ENCODE results near the gene EMX2. TPM values are rescaled to one million over a fixed set of nuclear protein-coding genes. Genes with fewer than 3 reads are reported as not detected.

EMX2 gene
- polyA plus RNA-seq, 6 donors from 2014 or later = not detected

- Mint-ChIP-seq H3K36me3 (no peaks in the 10 kb centered on the region), H3K27ac (no peak overlapping the region), H3K9me3 (peaks cover 0 to 5% (median 0%) of the 10 kb centered on the region in 7 donors), H3K27me3 (peaks cover 58 to 84% (median 71%) of the 10 kb centered on the region in 3 donors), H3K4me3 (peak overlapping the region in 1 of 8 donors; percentile 61), H3K4me1 (peaks cover 18 to 40% (median 20%) of the 10 kb centered on the region in 3 donors)
- no peak for DNase-seq
- ATAC-seq (ENCODE audit: low read depth in 2 of 2) = no peak
Measured at GRCh38 chr10:117543225-117544003, 868 bp downstream of the EMX2 start.

- Mint-ChIP-seq H3K9me3 (peaks cover 0 to 5% (median 0%) of the 10 kb centered on the region in 7 donors), H3K4me3 (peak overlapping the region in 6 of 8 donors; percentile 34 to 68 (median 62)), H3K36me3 (no peaks in the 10 kb centered on the region), H3K4me1 (peaks cover 19 to 40% (median 21%) of the 10 kb centered on the region in 3 donors), H3K27ac (peak overlapping the region in 3 of 6 donors; percentile 56 to 78 (median 77)), H3K27me3 (peaks cover 56 to 84% (median 68%) of the 10 kb centered on the region in 3 donors)
- no peak for DNase-seq
- ATAC-seq (ENCODE audit: low read depth in 2 of 2) = no peak
Measured at GRCh38 chr10:117544004-117544701, 1.6 kb downstream of the EMX2 start.

- ATAC-seq (ENCODE audit: low read depth in 2 of 2) (no peak), DNase-seq (no peak)
- peaks cover 0 to 5% (median 0%) of the 10 kb centered on the region in 7 donors for H3K9me3 Mint-ChIP-seq
- no peaks in the 10 kb centered on the region for H3K36me3 Mint-ChIP-seq
- H3K4me1 Mint-ChIP-seq = peaks cover 19 to 40% (median 21%) of the 10 kb centered on the region in 3 donors
- peak overlapping the region in 2 of 6 donors; percentile 56 to 77 for H3K27ac Mint-ChIP-seq
- H3K27me3 Mint-ChIP-seq = peaks cover 58 to 84% (median 70%) of the 10 kb centered on the region in 3 donors
- peak overlapping the region in 3 of 8 donors; percentile 34 to 67 (median 56) for H3K4me3 Mint-ChIP-seq
Measured at GRCh38 chr10:117544711-117545140, 2.2 kb downstream of the EMX2 start.

GRCh38 chr10:117545141-117546019, 2.8 kb downstream of the EMX2 start:
- Mint-ChIP-seq H3K9me3 (peaks cover 0 to 5% (median 0%) of the 10 kb centered on the region in 7 donors), H3K36me3 (no peaks in the 10 kb centered on the region), H3K27ac (peak overlapping the region in 1 of 6 donors; percentile 47), H3K27me3 (peaks cover 59 to 83% (median 73%) of the 10 kb centered on the region in 3 donors), H3K4me1 (peaks cover 19 to 40% (median 21%) of the 10 kb centered on the region in 3 donors), H3K4me3 (peak overlapping the region in 4 of 8 donors; percentile 25 to 57 (median 34))
- ATAC-seq (ENCODE audit: low read depth in 2 of 2) (no peak), DNase-seq (no peak)

GRCh38 chr10:117546020-117546580, 3.6 kb downstream of the EMX2 start:
- Mint-ChIP-seq H3K27me3 (peaks cover 59 to 83% (median 73%) of the 10 kb centered on the region in 3 donors), H3K4me1 (peaks cover 19 to 40% (median 21%) of the 10 kb centered on the region in 3 donors), H3K36me3 (no peaks in the 10 kb centered on the region), H3K9me3 (peaks cover 0 to 2% (median 0%) of the 10 kb centered on the region in 7 donors), H3K4me3 (peak overlapping the region in 4 of 8 donors; percentile 25 to 57 (median 46)), H3K27ac (peak overlapping the region in 1 of 6 donors; percentile 82)
- ATAC-seq (ENCODE audit: low read depth in 2 of 2) = no peak
- no peak for DNase-seq

GRCh38 chr10:117546581-117547015, 4.1 kb downstream of the EMX2 start:
- peaks cover 59 to 83% (median 70%) of the 10 kb centered on the region in 3 donors for H3K27me3 Mint-ChIP-seq
- no peak overlapping the region for H3K27ac Mint-ChIP-seq
- peaks cover 0 to 2% (median 0%) of the 10 kb centered on the region in 7 donors for H3K9me3 Mint-ChIP-seq
- peaks cover 17 to 38% (median 18%) of the 10 kb centered on the region in 3 donors for H3K4me1 Mint-ChIP-seq
- H3K36me3 Mint-ChIP-seq = no peaks in the 10 kb centered on the region
- peak overlapping the region in 2 of 8 donors; percentile 6 to 57 for H3K4me3 Mint-ChIP-seq
- DNase-seq = no peak
- ATAC-seq (ENCODE audit: low read depth in 2 of 2) = no peak

- no peak for ATAC-seq (ENCODE audit: low read depth in 2 of 2)
- H3K4me1 Mint-ChIP-seq = peaks cover 16 to 38% (median 16%) of the 10 kb centered on the region in 3 donors
- H3K9me3 Mint-ChIP-seq = peaks cover 0 to 2% (median 0%) of the 10 kb centered on the region in 7 donors
- no peaks in the 10 kb centered on the region for H3K36me3 Mint-ChIP-seq
- H3K4me3 Mint-ChIP-seq = peak overlapping the region in 1 of 8 donors; percentile 59
- H3K27me3 Mint-ChIP-seq = peaks cover 61 to 85% (median 72%) of the 10 kb centered on the region in 3 donors
- DNase-seq = no peak
- peak overlapping the region in 2 of 6 donors; percentile 16 to 20 for H3K27ac Mint-ChIP-seq
Measured at GRCh38 chr10:117547016-117547715, 4.6 kb downstream of the EMX2 start.

- ATAC-seq (ENCODE audit: low read depth in 2 of 2) = no peak
- no peak for DNase-seq
- Mint-ChIP-seq H3K4me3 (peak overlapping the region in 2 of 8 donors; percentile 19 to 22), H3K4me1 (peaks cover 16 to 38% (median 16%) of the 10 kb centered on the region in 3 donors), H3K9me3 (peaks cover 0 to 4% (median 0%) of the 10 kb centered on the region in 7 donors), H3K27me3 (peaks cover 63 to 94% (median 80%) of the 10 kb centered on the region in 3 donors), H3K36me3 (no peaks in the 10 kb centered on the region), H3K27ac (peak overlapping the region in 1 of 6 donors; percentile 16)
Measured at GRCh38 chr10:117547716-117548668, 5.4 kb downstream of the EMX2 start.

- ATAC-seq (ENCODE audit: low read depth in 2 of 2) = no peak
- Mint-ChIP-seq H3K36me3 (peaks cover 0 to 5% of the 10 kb centered on the region in 2 donors), H3K27me3 (peaks cover 67 to 94% (median 81%) of the 10 kb centered on the region in 3 donors), H3K4me3 (no peak overlapping the region), H3K27ac (no peak overlapping the region), H3K9me3 (peaks cover 0 to 4% (median 0%) of the 10 kb centered on the region in 7 donors), H3K4me1 (peaks cover 18 to 33% (median 20%) of the 10 kb centered on the region in 3 donors)
- no peak for DNase-seq
Measured at GRCh38 chr10:117549100-117549585, 6.6 kb downstream of the EMX2 start.

GRCh38 chr10:117550076-117550475, 7.5 kb downstream of the EMX2 start:
- peaks cover 71 to 95% (median 82%) of the 10 kb centered on the region in 3 donors for H3K27me3 Mint-ChIP-seq
- peaks cover 0 to 4% (median 0%) of the 10 kb centered on the region in 7 donors for H3K9me3 Mint-ChIP-seq
- peaks cover 0 to 12% of the 10 kb centered on the region in 2 donors for H3K36me3 Mint-ChIP-seq
- H3K27ac Mint-ChIP-seq = no peak overlapping the region
- no peak for ATAC-seq (ENCODE audit: low read depth in 2 of 2)
- H3K4me1 Mint-ChIP-seq = peaks cover 17 to 24% (median 19%) of the 10 kb centered on the region in 3 donors
- DNase-seq = no peak
- no peak overlapping the region for H3K4me3 Mint-ChIP-seq
